H1 (cell line): ENCODE results near the gene LAT.

Experiments
- EP300 ChIP-seq, 2 experiments: IDR thresholded peaks; 1 replicate in 1 of 2; 2 replicates in 1 of 2; pipeline ENCODE4 v1.6.1; 2011 to 2012; ENCODE audit warnings: low read depth in 2 of 2, low read length in 2 of 2, mild to moderate bottlenecking in 2 of 2, borderline replicate concordance in 1 of 2, inconsistent platforms in 1 of 2, moderate library complexity in 1 of 2
- EZH2 ChIP-seq: fragments of 200-600 bp; sonication (generic); IDR thresholded peaks from 2 replicates; pipeline ENCODE4 v1.7.1; 2012; ENCODE audit warnings: low read depth, mild to moderate bottlenecking, moderate library complexity, low read length, inconsistent platforms; ENCODE audit not compliant: severe bottlenecking
- GTF2F1 ChIP-seq: IDR thresholded peaks from 2 replicates; pipeline ENCODE4 v1.6.1; 2012; ENCODE audit warnings: low read depth, low read length, improper control_type of control experiment, borderline replicate concordance
- JUN ChIP-seq: IDR thresholded peaks from 2 replicates; pipeline ENCODE4 v1.6.1; 2011; ENCODE audit warnings: low read depth, mild to moderate bottlenecking, improper control_type of control experiment, low read length
- POLR2A ChIP-seq, 2 experiments: IDR thresholded peaks; 1 replicate in 1 of 2; 2 replicates in 1 of 2; pipeline ENCODE4 v1.6.1; 2011; ENCODE audit warnings: low read depth in 2 of 2, low read length in 2 of 2, mild to moderate bottlenecking in 2 of 2; ENCODE audit errors: control extremely low read depth in 1 of 2
- RXRA ChIP-seq: IDR thresholded peaks from 2 replicates; pipeline ENCODE4 v1.6.1; 2011; ENCODE audit warnings: low read depth, mild to moderate bottlenecking, low read length, moderate library complexity; ENCODE audit not compliant: insufficient read depth
- SIN3A ChIP-seq, 2 experiments: IDR thresholded peaks in 1 of 2; conservative IDR thresholded peaks in 1 of 2; 2 replicates each; pipeline ENCODE4 v1.6.1; 2011 to 2012; ENCODE audit warnings: low read length in 2 of 2, improper control_type of control experiment in 1 of 2, low read depth in 1 of 2, mild to moderate bottlenecking in 1 of 2
- TAF1 ChIP-seq: IDR thresholded peaks from 2 replicates; pipeline ENCODE4 v1.6.1; 2011; ENCODE audit warnings: mild to moderate bottlenecking, low read depth, low read length
- TAF7 ChIP-seq: optimal IDR thresholded peaks from 2 replicates; pipeline ENCODE3; 2011; ENCODE audit warnings: low read depth, mild to moderate bottlenecking, inconsistent platforms, low read length, moderate library complexity, borderline replicate concordance
- YY1 ChIP-seq: IDR thresholded peaks from 2 replicates; pipeline ENCODE4 v1.6.1; 2011; ENCODE audit warnings: low read depth, mild to moderate bottlenecking, low read length
- ZNF274 ChIP-seq: IDR thresholded peaks from 2 replicates; pipeline ENCODE4 v1.7.0; 2012; ENCODE audit warnings: low read length, borderline replicate concordance; ENCODE audit errors: extremely low read depth
- TF ChIP-seq, protein P1 (sequence below), 3 experiments: IDR thresholded peaks; 1 replicate in 2 of 3; 2 replicates in 1 of 3; pipeline versions ENCODE4 v1.5.1 to v1.6.1; 2011; ENCODE audit warnings: low read length in 3 of 3, mild to moderate bottlenecking in 3 of 3, inconsistent platforms in 2 of 3, low read depth in 1 of 3, moderate library complexity in 1 of 3; ENCODE audit not compliant: insufficient read depth in 1 of 3; ENCODE audit errors: control extremely low read depth in 1 of 3

GRCh38 chr16:29023279-29024277, 38.7 kb downstream of the LAT start:
- no peak for TF ChIP-seq EP300 (IDR thresholded peaks at IDR 0.05; ENCODE audit: borderline replicate concordance in 1 of 2, low read depth in 2 of 2, low read length in 2 of 2)
- no peak for TF ChIP-seq GTF2F1
- TF ChIP-seq, protein P1, sequence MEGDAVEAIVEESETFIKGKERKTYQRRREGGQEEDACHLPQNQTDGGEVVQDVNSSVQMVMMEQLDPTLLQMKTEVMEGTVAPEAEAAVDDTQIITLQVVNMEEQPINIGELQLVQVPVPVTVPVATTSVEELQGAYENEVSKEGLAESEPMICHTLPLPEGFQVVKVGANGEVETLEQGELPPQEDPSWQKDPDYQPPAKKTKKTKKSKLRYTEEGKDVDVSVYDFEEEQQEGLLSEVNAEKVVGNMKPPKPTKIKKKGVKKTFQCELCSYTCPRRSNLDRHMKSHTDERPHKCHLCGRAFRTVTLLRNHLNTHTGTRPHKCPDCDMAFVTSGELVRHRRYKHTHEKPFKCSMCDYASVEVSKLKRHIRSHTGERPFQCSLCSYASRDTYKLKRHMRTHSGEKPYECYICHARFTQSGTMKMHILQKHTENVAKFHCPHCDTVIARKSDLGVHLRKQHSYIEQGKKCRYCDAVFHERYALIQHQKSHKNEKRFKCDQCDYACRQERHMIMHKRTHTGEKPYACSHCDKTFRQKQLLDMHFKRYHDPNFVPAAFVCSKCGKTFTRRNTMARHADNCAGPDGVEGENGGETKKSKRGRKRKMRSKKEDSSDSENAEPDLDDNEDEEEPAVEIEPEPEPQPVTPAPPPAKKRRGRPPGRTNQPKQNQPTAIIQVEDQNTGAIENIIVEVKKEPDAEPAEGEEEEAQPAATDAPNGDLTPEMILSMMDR (IDR thresholded peaks at IDR 0.05; ENCODE audit: control extremely low read depth in 1 of 3, insufficient read depth in 1 of 3, low read depth in 1 of 3, low read length in 3 of 3), result no peak
- no peak for TF ChIP-seq POLR2A (IDR thresholded peaks at IDR 0.05; ENCODE audit: control extremely low read depth in 1 of 2, low read depth in 2 of 2, low read length in 2 of 2)
- no peak for TF ChIP-seq EZH2
- TF ChIP-seq RXRA, result no peak
- no peak for TF ChIP-seq ZNF274
- TF ChIP-seq YY1, result no peak
- TF ChIP-seq TAF1, result no peak
- no peak for TF ChIP-seq SIN3A (conservative IDR thresholded peaks at IDR 0.05 in 1 of 2, IDR thresholded peaks at IDR 0.05 in 1 of 2; ENCODE audit: low read depth in 1 of 2, low read length in 2 of 2)
- no peak for TF ChIP-seq TAF7
- no peak for TF ChIP-seq JUN
